ENCODE results near the gene PDZD7.

The PDZD7 gene

GRCh38 chr10:101060951-101061623 lies 30.2 kb upstream of the PDZD7 start:
- DNase-seq (ENCODE audit: low spot score) = peak; percentile 99

GRCh38 chr10:101060036-101060950 lies 29.4 kb upstream of the PDZD7 start:
- peak; percentile 95 for DNase-seq (ENCODE audit: low spot score)

- no peak for DNase-seq (ENCODE audit: low spot score)
Observed at GRCh38 chr10:101056365-101057151, 25.6 kb upstream of the PDZD7 start.

GRCh38 chr10:101055411-101055810 lies 24.5 kb upstream of the PDZD7 start:
- no peak for DNase-seq (ENCODE audit: low spot score)

GRCh38 chr10:101054876-101055275 lies 23.9 kb upstream of the PDZD7 start:
- DNase-seq (ENCODE audit: low spot score) = no peak

- no peak for DNase-seq (ENCODE audit: low spot score)
Observed at GRCh38 chr10:101054351-101054750, 23.4 kb upstream of the PDZD7 start.

GRCh38 chr10:101053516-101053915 lies 22.6 kb upstream of the PDZD7 start:
- DNase-seq (ENCODE audit: low spot score) = peak; percentile 52

- DNase-seq (ENCODE audit: low spot score) = peak; percentile 68
Observed at GRCh38 chr10:101052285-101052684, 21.4 kb upstream of the PDZD7 start.

- peak; percentile 61 for DNase-seq (ENCODE audit: low spot score)
Observed at GRCh38 chr10:101050208-101051069, 19.5 kb upstream of the PDZD7 start.

GRCh38 chr10:101047961-101048892 lies 17.3 kb upstream of the PDZD7 start:
- DNase-seq (ENCODE audit: low spot score) = no peak

- DNase-seq (ENCODE audit: low spot score) = no peak
Observed at GRCh38 chr10:101047268-101047667, 16.3 kb upstream of the PDZD7 start.

- no peak for DNase-seq (ENCODE audit: low spot score)
Observed at GRCh38 chr10:101046332-101047238, 15.7 kb upstream of the PDZD7 start.

GRCh38 chr10:101044117-101044516 lies 13.2 kb upstream of the PDZD7 start:
- DNase-seq (ENCODE audit: low spot score) = no peak

- no peak for DNase-seq (ENCODE audit: low spot score)
Observed at GRCh38 chr10:101043363-101043707, 12.4 kb upstream of the PDZD7 start.

- DNase-seq (ENCODE audit: low spot score) = peak; percentile 95
Observed at GRCh38 chr10:101042667-101043362, 11.9 kb upstream of the PDZD7 start.

GRCh38 chr10:101042118-101042517 lies 11.2 kb upstream of the PDZD7 start:
- no peak for DNase-seq (ENCODE audit: low spot score)

- peak; percentile 92 for DNase-seq (ENCODE audit: low spot score)
Observed at GRCh38 chr10:101041252-101041761, 10.4 kb upstream of the PDZD7 start.

GRCh38 chr10:101040851-101041250 lies 9.9 kb upstream of the PDZD7 start:
- no peak for DNase-seq (ENCODE audit: low spot score)

- DNase-seq (ENCODE audit: low spot score) = no peak
Observed at GRCh38 chr10:101040061-101040460, 9.1 kb upstream of the PDZD7 start.

Data from AG08395 (cell line).